Activated T-helper 1 cell treated with Interleukin-2 at 50 U/mL for 16 hours (primary cell): Measurements from ENCODE around the gene CRIM1.

Experiments used
- DNase-seq: peaks from one replicate; pipeline ENCODE4 v3.0.0-alpha.2; 2020; ENCODE audit warnings: low read depth

CRIM1 gene

GRCh38 chr2:36578343-36579296 lies 223.0 kb downstream of the CRIM1 start:
- no peak for DNase-seq

DNA sequence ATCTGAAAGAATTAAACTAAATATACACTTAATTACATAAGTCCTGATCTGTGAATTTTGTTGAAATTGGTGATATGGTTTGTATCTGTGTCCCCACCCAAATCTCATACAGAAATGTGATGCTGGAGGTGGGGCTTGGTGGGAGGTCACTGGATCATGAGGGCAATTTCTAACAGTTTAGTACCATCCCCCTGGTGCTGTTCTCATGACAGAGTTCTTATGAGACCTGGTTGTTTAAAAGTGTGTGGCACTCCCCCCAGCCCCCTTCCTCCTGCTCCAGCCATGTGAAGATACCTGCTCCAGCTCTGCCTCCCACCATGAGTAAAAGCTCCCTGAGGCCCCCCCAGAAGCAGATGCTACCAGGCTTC lies 223.7 kb downstream of the CRIM1 start:
- DNase-seq: no peak

- DNase-seq: no peak
Measured at GRCh38 chr2:36582538-36582937, 227.0 kb downstream of the CRIM1 start.

- DNase-seq: no peak
Measured at GRCh38 chr2:36582951-36583350, 227.4 kb downstream of the CRIM1 start.

DNA sequence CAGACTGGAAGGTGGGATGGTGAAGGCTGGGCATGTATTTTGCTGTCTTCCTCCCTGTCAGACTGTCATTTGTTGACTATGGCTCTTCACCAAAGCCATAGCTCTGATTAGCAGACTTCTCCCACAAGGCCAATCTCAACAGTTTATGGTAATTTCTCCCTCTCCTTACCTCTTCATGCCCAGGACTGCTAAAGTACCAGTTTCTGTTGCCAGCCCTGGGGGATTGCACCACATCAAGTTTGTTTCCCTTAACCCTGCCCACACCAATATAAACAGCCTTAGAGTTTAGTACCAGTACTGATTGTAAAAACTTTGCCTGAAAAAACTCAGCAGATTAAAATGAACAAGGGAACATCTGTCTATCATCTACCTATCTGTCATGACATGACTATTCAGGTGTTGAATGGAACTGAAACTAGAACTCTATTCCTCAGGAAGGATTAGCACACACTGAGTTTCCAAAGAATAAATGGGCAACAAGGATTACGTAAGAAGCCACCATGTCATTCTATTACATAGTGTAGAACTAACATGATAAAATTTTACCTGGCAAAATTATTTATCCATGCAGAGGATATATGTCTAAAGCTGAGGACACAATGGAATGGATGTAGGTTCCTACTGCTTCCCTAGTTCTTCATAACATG lies 228.7 kb downstream of the CRIM1 start:
- no peak for DNase-seq

DNA sequence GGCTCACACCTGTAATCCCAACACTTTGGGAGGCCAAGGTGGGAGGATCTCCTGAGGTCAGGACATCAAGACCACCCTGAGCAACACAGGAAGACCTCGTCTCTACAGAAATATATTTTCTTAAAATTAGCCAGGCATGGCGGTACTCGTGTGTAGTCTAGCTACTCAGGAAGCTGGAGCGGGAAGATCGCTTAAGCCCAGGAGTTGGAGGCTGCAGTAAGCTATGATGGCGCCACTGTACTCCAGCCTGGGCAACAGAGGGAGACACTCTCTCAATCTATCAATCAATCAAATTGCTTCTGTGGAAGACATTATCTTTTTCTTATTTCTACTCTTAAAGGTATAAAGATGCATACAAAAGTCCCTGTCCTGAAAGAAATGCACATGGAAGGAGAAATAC lies 231.1 kb downstream of the CRIM1 start:
- DNase-seq: no peak

- no peak for DNase-seq
Measured at GRCh38 chr2:36587101-36587500, 231.5 kb downstream of the CRIM1 start.

- no peak for DNase-seq
Measured at GRCh38 chr2:36587556-36587955, 232.0 kb downstream of the CRIM1 start.

GRCh38 chr2:36589230-36589630 lies 233.7 kb downstream of the CRIM1 start:
- DNase-seq: no peak

GRCh38 chr2:36594849-36595248 lies 239.3 kb downstream of the CRIM1 start:
- DNase-seq: no peak

GRCh38 chr2:36596397-36596796 lies 240.8 kb downstream of the CRIM1 start:
- DNase-seq: no peak

DNA sequence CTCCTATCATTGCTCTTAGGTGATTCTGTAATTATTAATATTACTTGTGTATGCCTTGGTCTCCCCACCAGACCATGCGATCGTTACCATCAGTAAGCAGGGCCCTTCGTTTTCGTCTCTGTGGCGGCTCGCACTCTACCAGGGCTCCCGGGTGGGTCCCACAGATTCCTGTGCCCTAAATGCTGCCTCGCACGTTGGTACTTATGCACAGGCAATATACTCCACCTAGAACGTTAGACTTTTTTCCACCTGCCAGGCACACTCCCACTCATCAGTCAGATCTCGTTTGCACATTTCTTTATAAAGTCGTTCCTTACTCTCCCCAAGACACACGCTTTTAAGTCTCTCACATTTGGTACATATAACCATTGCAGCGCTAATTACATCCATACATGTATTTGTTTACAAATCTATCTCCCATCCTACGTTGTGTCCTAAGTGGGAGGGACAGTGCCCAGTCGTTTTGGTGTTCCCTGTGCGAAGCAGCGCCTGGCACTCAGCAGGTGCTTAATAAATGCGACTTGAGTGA lies 241.5 kb downstream of the CRIM1 start:
- DNase-seq: no peak

GRCh38 chr2:36597532-36598377 lies 242.2 kb downstream of the CRIM1 start, which contains the start of gene FEZ2:
Gene FEZ2, minus strand, starts transcription at chr2:36598168. Its CDS starts 26 bp downstream, at chr2:36598142.
- DNase-seq: peak; percentile 45
